ENCODE results near the gene FBXL20.

DNA sequence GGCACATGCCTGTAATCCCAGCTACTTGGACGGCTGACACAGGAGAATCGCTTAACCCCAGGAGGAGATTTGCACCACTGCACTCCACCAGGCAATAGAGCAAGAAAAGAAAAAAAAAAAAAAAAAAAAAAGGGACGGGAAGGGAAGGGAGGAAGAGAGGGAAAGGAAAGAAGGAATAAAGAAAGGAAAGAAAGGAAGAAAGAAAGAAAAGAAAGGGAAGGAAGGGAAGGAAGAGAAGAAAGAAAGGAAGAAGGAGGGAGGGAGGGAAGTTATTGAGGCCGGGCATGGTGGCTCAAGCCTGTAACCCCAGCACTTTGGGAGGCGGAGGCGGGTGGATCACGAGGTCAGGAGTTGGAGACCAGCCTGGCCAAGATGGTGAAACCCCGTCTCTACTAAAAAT, 125.3 kb downstream of the FBXL20 start:
- TF ChIP-seq, protein P1, sequence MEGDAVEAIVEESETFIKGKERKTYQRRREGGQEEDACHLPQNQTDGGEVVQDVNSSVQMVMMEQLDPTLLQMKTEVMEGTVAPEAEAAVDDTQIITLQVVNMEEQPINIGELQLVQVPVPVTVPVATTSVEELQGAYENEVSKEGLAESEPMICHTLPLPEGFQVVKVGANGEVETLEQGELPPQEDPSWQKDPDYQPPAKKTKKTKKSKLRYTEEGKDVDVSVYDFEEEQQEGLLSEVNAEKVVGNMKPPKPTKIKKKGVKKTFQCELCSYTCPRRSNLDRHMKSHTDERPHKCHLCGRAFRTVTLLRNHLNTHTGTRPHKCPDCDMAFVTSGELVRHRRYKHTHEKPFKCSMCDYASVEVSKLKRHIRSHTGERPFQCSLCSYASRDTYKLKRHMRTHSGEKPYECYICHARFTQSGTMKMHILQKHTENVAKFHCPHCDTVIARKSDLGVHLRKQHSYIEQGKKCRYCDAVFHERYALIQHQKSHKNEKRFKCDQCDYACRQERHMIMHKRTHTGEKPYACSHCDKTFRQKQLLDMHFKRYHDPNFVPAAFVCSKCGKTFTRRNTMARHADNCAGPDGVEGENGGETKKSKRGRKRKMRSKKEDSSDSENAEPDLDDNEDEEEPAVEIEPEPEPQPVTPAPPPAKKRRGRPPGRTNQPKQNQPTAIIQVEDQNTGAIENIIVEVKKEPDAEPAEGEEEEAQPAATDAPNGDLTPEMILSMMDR (IDR thresholded peaks at IDR 0.05): no peak
- TF ChIP-seq, protein P2, sequence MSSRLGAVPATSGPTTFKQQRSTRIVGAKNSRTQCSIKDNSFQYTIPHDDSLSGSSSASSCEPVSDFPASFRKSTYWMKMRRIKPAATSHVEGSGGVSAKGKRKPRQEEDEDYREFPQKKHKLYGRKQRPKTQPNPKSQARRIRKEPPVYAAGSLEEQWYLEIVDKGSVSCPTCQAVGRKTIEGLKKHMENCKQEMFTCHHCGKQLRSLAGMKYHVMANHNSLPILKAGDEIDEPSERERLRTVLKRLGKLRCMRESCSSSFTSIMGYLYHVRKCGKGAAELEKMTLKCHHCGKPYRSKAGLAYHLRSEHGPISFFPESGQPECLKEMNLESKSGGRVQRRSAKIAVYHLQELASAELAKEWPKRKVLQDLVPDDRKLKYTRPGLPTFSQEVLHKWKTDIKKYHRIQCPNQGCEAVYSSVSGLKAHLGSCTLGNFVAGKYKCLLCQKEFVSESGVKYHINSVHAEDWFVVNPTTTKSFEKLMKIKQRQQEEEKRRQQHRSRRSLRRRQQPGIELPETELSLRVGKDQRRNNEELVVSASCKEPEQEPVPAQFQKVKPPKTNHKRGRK (CRISPR knock-in tag; IDR thresholded peaks at IDR 0.05; ENCODE audit: borderline replicate concordance): no peak
- TF ChIP-seq SMAD4 (CRISPR knock-in tag; IDR thresholded peaks at IDR 0.05) (no peak), NFYB (CRISPR knock-in tag; conservative IDR thresholded peaks at IDR 0.05; ENCODE audit: low read depth) (no peak), ZNF138 (CRISPR knock-in tag; conservative IDR thresholded peaks at IDR 0.05) (no peak), TEAD1 (CRISPR knock-in tag; IDR thresholded peaks at IDR 0.05) (no peak)
- TF ChIP-seq, protein P3, sequence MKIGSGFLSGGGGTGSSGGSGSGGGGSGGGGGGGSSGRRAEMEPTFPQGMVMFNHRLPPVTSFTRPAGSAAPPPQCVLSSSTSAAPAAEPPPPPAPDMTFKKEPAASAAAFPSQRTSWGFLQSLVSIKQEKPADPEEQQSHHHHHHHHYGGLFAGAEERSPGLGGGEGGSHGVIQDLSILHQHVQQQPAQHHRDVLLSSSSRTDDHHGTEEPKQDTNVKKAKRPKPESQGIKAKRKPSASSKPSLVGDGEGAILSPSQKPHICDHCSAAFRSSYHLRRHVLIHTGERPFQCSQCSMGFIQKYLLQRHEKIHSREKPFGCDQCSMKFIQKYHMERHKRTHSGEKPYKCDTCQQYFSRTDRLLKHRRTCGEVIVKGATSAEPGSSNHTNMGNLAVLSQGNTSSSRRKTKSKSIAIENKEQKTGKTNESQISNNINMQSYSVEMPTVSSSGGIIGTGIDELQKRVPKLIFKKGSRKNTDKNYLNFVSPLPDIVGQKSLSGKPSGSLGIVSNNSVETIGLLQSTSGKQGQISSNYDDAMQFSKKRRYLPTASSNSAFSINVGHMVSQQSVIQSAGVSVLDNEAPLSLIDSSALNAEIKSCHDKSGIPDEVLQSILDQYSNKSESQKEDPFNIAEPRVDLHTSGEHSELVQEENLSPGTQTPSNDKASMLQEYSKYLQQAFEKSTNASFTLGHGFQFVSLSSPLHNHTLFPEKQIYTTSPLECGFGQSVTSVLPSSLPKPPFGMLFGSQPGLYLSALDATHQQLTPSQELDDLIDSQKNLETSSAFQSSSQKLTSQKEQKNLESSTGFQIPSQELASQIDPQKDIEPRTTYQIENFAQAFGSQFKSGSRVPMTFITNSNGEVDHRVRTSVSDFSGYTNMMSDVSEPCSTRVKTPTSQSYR (CRISPR knock-in tag; IDR thresholded peaks at IDR 0.05): no peak
- TF ChIP-seq, protein P4, sequence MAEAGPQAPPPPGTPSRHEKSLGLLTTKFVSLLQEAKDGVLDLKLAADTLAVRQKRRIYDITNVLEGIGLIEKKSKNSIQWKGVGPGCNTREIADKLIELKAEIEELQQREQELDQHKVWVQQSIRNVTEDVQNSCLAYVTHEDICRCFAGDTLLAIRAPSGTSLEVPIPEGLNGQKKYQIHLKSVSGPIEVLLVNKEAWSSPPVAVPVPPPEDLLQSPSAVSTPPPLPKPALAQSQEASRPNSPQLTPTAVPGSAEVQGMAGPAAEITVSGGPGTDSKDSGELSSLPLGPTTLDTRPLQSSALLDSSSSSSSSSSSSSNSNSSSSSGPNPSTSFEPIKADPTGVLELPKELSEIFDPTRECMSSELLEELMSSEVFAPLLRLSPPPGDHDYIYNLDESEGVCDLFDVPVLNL (CRISPR knock-in tag; IDR thresholded peaks at IDR 0.05; ENCODE audit: borderline replicate concordance, low read depth): no peak

Measured in WTC11 (cell line).